Fibroblast of lung (primary cell): ENCODE results near the gene CEACAM5.

Experiments used
- CTCF ChIP-seq, 2 donors: IDR thresholded peaks in 1 of 2; conservative IDR thresholded peaks in 1 of 2; 1 replicate in 1 of 2; 2 replicates in 1 of 2; pipeline ENCODE4 v1.5.1; 2011 to 2012; ENCODE audit warnings: low read length in 2 of 2, control low read depth in 1 of 2, inconsistent platforms in 1 of 2, low read depth in 1 of 2, mild to moderate bottlenecking in 1 of 2
- EZH2 ChIP-seq: IDR thresholded peaks from 2 replicates; pipeline ENCODE4 v1.5.1; 2012; ENCODE audit warnings: low read length, control low read depth, mild to moderate bottlenecking; ENCODE audit errors: missing control alignments

- TF ChIP-seq CTCF (conservative IDR thresholded peaks at IDR 0.05 in 1 of 2, IDR thresholded peaks at IDR 0.05 in 1 of 2; ENCODE audit: low read depth in 1 of 2, low read length in 2 of 2) (no peak), EZH2 (no peak)
Observed at GRCh38 chr19:41720103-41720502, 11.7 kb downstream of the CEACAM5 start.
